ENCODE measurements around the gene NEK1.

- TF ChIP-seq CTCF (IDR thresholded peaks at IDR 0.05; ENCODE audit: borderline replicate concordance, extremely low read depth, low read length, poor library complexity, severe bottlenecking) (no peak), EZH2 (IDR thresholded peaks at IDR 0.05; ENCODE audit: borderline replicate concordance, low read depth, low read length, severe bottlenecking) (no peak)
These were observed 153.8 kb downstream of the NEK1 start for GRCh38 chr4:169458575-169458974.
